Gastrocnemius medialis (tissue), 4 donors: Measurements from ENCODE around the gene IFT122.

ENCODE experiments used
- POLR2A ChIP-seq, 2 donors: fragments of 450-650 bp; IDR thresholded peaks; one replicate each; pipeline ENCODE4 v1.6.1; 2017; ENCODE audit warnings: antibody characterized with exemption in 2 of 2, mild to moderate bottlenecking in 2 of 2, moderate library complexity in 2 of 2
- TF ChIP-seq, protein P1 (sequence below), 5 experiments: fragments of 450-650 bp in 3 of 5; fragments of 200-600 bp in 2 of 5; sonication (generic) in 2 of 5; IDR thresholded peaks in 4 of 5; conservative IDR thresholded peaks in 1 of 5; 1 replicate in 4 of 5; 2 replicates in 1 of 5; pipeline ENCODE4 v1.5.1; 2016 to 2019; ENCODE audit warnings: antibody characterized with exemption in 5 of 5, mild to moderate bottlenecking in 3 of 5, moderate library complexity in 3 of 5

DNA sequence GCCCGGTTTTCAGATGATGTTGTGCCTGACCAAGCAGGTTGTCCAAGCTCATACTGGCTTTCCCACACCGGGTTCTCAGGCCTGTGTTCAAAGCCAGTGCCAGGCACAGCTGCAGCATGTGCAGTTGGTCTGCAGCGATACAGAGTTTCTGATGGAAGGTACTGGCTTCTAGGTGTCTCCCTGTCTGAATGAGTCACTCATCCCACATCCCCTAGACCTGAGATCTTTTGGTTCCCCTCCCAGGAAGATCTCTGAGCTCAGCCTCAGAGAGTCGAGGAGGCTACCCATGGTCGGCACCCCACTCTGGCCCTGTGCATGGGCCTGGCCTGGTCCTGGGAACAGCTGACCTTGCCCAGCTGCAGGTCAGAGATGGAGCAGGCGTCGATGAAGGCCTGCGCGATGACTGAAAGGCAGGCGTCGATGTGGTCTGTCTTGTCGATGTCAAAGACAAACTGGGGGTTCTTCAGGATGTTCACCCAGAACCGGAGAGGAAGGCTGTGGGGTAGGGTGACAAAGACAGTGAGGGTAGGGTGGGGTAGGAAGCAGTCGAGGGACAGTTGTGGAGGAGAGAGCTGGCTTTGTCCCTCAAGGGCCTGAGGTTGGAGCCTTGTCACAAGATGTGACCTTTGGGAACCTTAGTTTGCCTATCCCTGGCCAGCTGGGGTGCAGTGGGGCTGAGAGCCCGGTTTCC is 118.2 kb downstream of the IFT122 start:
- TF ChIP-seq, protein P1, sequence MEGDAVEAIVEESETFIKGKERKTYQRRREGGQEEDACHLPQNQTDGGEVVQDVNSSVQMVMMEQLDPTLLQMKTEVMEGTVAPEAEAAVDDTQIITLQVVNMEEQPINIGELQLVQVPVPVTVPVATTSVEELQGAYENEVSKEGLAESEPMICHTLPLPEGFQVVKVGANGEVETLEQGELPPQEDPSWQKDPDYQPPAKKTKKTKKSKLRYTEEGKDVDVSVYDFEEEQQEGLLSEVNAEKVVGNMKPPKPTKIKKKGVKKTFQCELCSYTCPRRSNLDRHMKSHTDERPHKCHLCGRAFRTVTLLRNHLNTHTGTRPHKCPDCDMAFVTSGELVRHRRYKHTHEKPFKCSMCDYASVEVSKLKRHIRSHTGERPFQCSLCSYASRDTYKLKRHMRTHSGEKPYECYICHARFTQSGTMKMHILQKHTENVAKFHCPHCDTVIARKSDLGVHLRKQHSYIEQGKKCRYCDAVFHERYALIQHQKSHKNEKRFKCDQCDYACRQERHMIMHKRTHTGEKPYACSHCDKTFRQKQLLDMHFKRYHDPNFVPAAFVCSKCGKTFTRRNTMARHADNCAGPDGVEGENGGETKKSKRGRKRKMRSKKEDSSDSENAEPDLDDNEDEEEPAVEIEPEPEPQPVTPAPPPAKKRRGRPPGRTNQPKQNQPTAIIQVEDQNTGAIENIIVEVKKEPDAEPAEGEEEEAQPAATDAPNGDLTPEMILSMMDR (IDR thresholded peaks at IDR 0.05 in 4 of 5, conservative IDR thresholded peaks at IDR 0.05 in 1 of 5): no peak
- no peak for TF ChIP-seq POLR2A (IDR thresholded peaks at IDR 0.05)
